GM23338 (cell line): ENCODE data around the gene DNAJC1. TPM values are rescaled to one million over a fixed set of nuclear protein-coding genes. Genes with fewer than 3 reads are reported as not detected.

Experiments used
- ATAC-seq: fragments of 200-7000 bp; cut with Tn5 transposase; 3 replicates; pipeline ENCODE4 v1.9.1; 2020
- DNase-seq: peaks from one replicate; pipeline ENCODE4 v3.0.0-alpha.2; 2015; ENCODE audit warnings: low spot score
- H2AFZ ChIP-seq: fragments of 200-600 bp; sonication (generic); 2 replicates; pipeline ENCODE4 v1.8.0; 2016; ENCODE audit warnings: antibody characterized with exemption, mild to moderate bottlenecking, moderate library complexity
- H3F3A ChIP-seq: fragments of 200-600 bp; sonication (generic); replicated peaks from 2 replicates; pipeline ENCODE4 v1.8.0; 2017; ENCODE audit warnings: antibody characterized with exemption, mixed run types, low read depth
- H3K27ac ChIP-seq: fragments of 200-600 bp; sonication (generic); 2 replicates; pipeline ENCODE4 v1.6.1; 2016; ENCODE audit warnings: low read depth
- H3K27me3 ChIP-seq: fragments of 200-600 bp; sonication (generic); 2 replicates; pipeline ENCODE4 v1.8.0; 2016; ENCODE audit warnings: mild to moderate bottlenecking, mixed run types, moderate library complexity; ENCODE audit not compliant: insufficient read depth
- H3K36me3 ChIP-seq: fragments of 200-600 bp; sonication (generic); 2 replicates; pipeline ENCODE4 v1.8.0; 2016; ENCODE audit warnings: mild to moderate bottlenecking; ENCODE audit not compliant: insufficient read depth
- H3K4me1 ChIP-seq: fragments of 200-600 bp; sonication (generic); 2 replicates; pipeline ENCODE4 v1.8.0; 2016; ENCODE audit warnings: mild to moderate bottlenecking, moderate library complexity; ENCODE audit not compliant: insufficient read depth
- H3K4me2 ChIP-seq: fragments of 200-600 bp; sonication (generic); 2 replicates; pipeline ENCODE4 v1.7.1; 2017; ENCODE audit warnings: mixed run types
- H3K4me3 ChIP-seq: fragments of 200-600 bp; sonication (generic); 2 replicates; pipeline ENCODE4 v1.6.1; 2016; ENCODE audit warnings: mixed run types
- H3K79me2 ChIP-seq: fragments of 200-600 bp; sonication (generic); replicated peaks from 2 replicates; pipeline ENCODE4 v1.8.0; 2017; ENCODE audit warnings: mild to moderate bottlenecking; ENCODE audit not compliant: insufficient read depth
- H3K9me2 ChIP-seq: fragments of 200-600 bp; sonication (generic); 2 replicates; pipeline ENCODE4 v1.8.0; 2017; ENCODE audit not compliant: insufficient read depth
- H4K20me1 ChIP-seq: fragments of 200-600 bp; sonication (generic); replicated peaks from 2 replicates; pipeline ENCODE4 v1.8.0; 2017; ENCODE audit warnings: mild to moderate bottlenecking; ENCODE audit not compliant: insufficient read depth
- H3K27ac Mint-ChIP-seq: 2 replicates; pipeline ENCODE4 v1.8.0; 2020; ENCODE audit warnings: inconsistent platforms, mild to moderate bottlenecking, moderate library complexity, mixed read lengths
- H3K27me3 Mint-ChIP-seq: 3 replicates; pipeline ENCODE4 v1.8.0; 2022; ENCODE audit warnings: low read depth, mild to moderate bottlenecking, moderate library complexity, mixed read lengths, inconsistent platforms; ENCODE audit not compliant: insufficient read depth, poor library complexity
- H3K36me3 Mint-ChIP-seq: 3 replicates; pipeline ENCODE4 v1.8.0; 2021; ENCODE audit warnings: low read depth, mild to moderate bottlenecking, inconsistent platforms, moderate library complexity, mixed read lengths
- H3K4me1 Mint-ChIP-seq: 3 replicates; pipeline ENCODE4 v1.8.0; 2020; ENCODE audit warnings: mild to moderate bottlenecking, inconsistent platforms, mixed read lengths
- H3K4me3 Mint-ChIP-seq: 3 replicates; pipeline ENCODE4 v1.8.0; 2021; ENCODE audit warnings: moderate library complexity, mild to moderate bottlenecking, inconsistent platforms, mixed read lengths
- H3K9me3 Mint-ChIP-seq: 3 replicates; pipeline ENCODE4 v1.8.0; 2020; ENCODE audit warnings: moderate library complexity, mild to moderate bottlenecking, inconsistent platforms, mixed read lengths
- CREB1 ChIP-seq: fragments of 250-450 bp; sonication (Bioruptor Pico); IDR thresholded peaks from 2 replicates; pipeline ENCODE4 v1.5.0; 2020; ENCODE audit warnings: low read depth, mild to moderate bottlenecking, moderate library complexity
- CTCF ChIP-seq, 2 experiments: fragments of 200-600 bp in 1 of 2; sonication (generic) in 1 of 2; conservative IDR thresholded peaks; 2 replicates each; pipeline versions ENCODE4 v1.5.1 to v1.6.1; 2016 to 2017; ENCODE audit warnings: antibody characterized with exemption in 2 of 2, low read depth in 2 of 2, mild to moderate bottlenecking in 2 of 2, moderate library complexity in 1 of 2
- EZH2phosphoT487 ChIP-seq: fragments of 200-600 bp; sonication (generic); IDR thresholded peaks from one replicate; pipeline ENCODE4 v1.8.1; 2018; ENCODE audit warnings: antibody characterized with exemption; ENCODE audit not compliant: unreplicated experiment
- POLR2AphosphoS5 ChIP-seq: IDR thresholded peaks from 2 replicates; pipeline ENCODE4 v1.6.1; 2016; ENCODE audit warnings: antibody characterized with exemption, low read depth
- ZNF114 ChIP-seq: fragments of 250-450 bp; sonication (Bioruptor Pico); IDR thresholded peaks from 2 replicates; pipeline ENCODE4 v1.5.0; 2020; ENCODE audit warnings: mild to moderate bottlenecking, moderate library complexity
- polyA plus RNA-seq: library from polyadenylated mRNA; unstranded; fragments of >200 nt; fragmentation: Nextera tagmentation; extraction: Ambion mirVana; gene quantifications from 2 replicates; pipeline ENCODE4 v1.2.1, GENCODE V29; 2016
- total RNA-seq: library from RNA; depleted of rRNA; stranded (reverse); fragments of >200 nt; shearing (Covaris generic); gene quantifications from 2 replicates; pipeline ENCODE4 v1.2.3, GENCODE V29; 2014

The DNAJC1 gene
- total and polyA plus RNA-seq, 2 experiments from 2014 or later = 38.6 to 45.3 TPM

GRCh38 chr10:21976739-21977138, 26.8 kb downstream of the DNAJC1 start:
- Histone ChIP-seq H2AFZ (peak overlapping the region; percentile 0; the same call in 1 of the 2 replicates), H3K4me3 (0 out of 2 replicates have a peak overlapping the region, but pooled peaks have one; percentile 9), H3K9me2 (no peaks in the 10 kb centered on the region), H3K27ac (peak overlapping the region; percentile 41; the same call in 1 of the 2 replicates), H3K4me1 (peaks cover 28% of the 10 kb centered on the region), H4K20me1 (no peaks in the 10 kb centered on the region), H3K4me2 (peak overlapping the region; percentile 13), H3F3A (no peaks in the 10 kb centered on the region), H3K79me2 (no peaks in the 10 kb centered on the region), H3K27me3 (no peaks in the 10 kb centered on the region), H3K36me3 (no peaks in the 10 kb centered on the region)
- Mint-ChIP-seq H3K4me3 (peak overlapping the region; percentile 43), H3K9me3 (no peaks in the 10 kb centered on the region), H3K27me3 (peaks cover 2% of the 10 kb centered on the region), H3K4me1 (peaks cover 49% of the 10 kb centered on the region), H3K36me3 (no peaks in the 10 kb centered on the region), H3K27ac (peak overlapping the region; percentile 94)
- no peak for TF ChIP-seq CTCF (conservative IDR thresholded peaks at IDR 0.05; ENCODE audit: low read depth in 2 of 2)
- TF ChIP-seq CREB1 (CRISPR knock-in tag) = no peak
- no peak for TF ChIP-seq EZH2phosphoT487
- peak; percentile 73 for DNase-seq
- peak; percentile 90 for ATAC-seq

- ATAC-seq (no peak), DNase-seq (no peak)
- Histone ChIP-seq H3K4me1 (peaks cover 28% of the 10 kb centered on the region), H3K4me3 (0 out of 2 replicates have a peak overlapping the region, but pooled peaks have one; percentile 9), H4K20me1 (no peaks in the 10 kb centered on the region), H3K9me2 (no peaks in the 10 kb centered on the region), H3K4me2 (peak overlapping the region; percentile 13), H3K27ac (peak overlapping the region; percentile 41; the same call in 1 of the 2 replicates), H3K27me3 (no peaks in the 10 kb centered on the region), H3F3A (no peaks in the 10 kb centered on the region), H3K79me2 (no peaks in the 10 kb centered on the region), H3K36me3 (no peaks in the 10 kb centered on the region), H2AFZ (peak overlapping the region; percentile 0; the same call in 1 of the 2 replicates)
- peaks cover 2% of the 10 kb centered on the region for H3K27me3 Mint-ChIP-seq
- no peak overlapping the region for H3K4me3 Mint-ChIP-seq
- H3K9me3 Mint-ChIP-seq = no peaks in the 10 kb centered on the region
- H3K4me1 Mint-ChIP-seq = peaks cover 47% of the 10 kb centered on the region
- TF ChIP-seq ZNF114 (CRISPR knock-in tag) = no peak
- TF ChIP-seq POLR2AphosphoS5 = no peak
- no peak for TF ChIP-seq CTCF (conservative IDR thresholded peaks at IDR 0.05; ENCODE audit: low read depth in 2 of 2)
- H3K36me3 Mint-ChIP-seq = no peaks in the 10 kb centered on the region
- H3K27ac Mint-ChIP-seq = peak overlapping the region; percentile 22; the same call in 1 of the 2 replicates
Observed at GRCh38 chr10:21976280-21976679, 27.2 kb downstream of the DNAJC1 start.
